DND-41 (cell line): Measurements from ENCODE around the gene COLGALT1.
"Not testable (repeated sequence)": the region's sequence is repeated elsewhere in the genome, so short reads cannot be mapped to it uniquely, and the experiment has no call there.

ENCODE experiments used
- ATAC-seq: fragments of 200-7000 bp; cut with Tn5 transposase; 3 replicates; pipeline ENCODE4 v1.9.1; 2021; ENCODE audit warnings: low read depth; ENCODE audit not compliant: insufficient read depth
- DNase-seq: peaks from one replicate; pipeline ENCODE4 v3.0.0-alpha.2; 2020
- H2AFZ ChIP-seq: 2 replicates; pipeline ENCODE4 v1.6.0; 2012; ENCODE audit warnings: low read depth, low read length
- H3K27ac ChIP-seq: 2 replicates; pipeline ENCODE4 v1.5.1; 2012; ENCODE audit warnings: low read length, inconsistent platforms
- H3K27me3 ChIP-seq: fragments of 200-600 bp; sonication (generic); 2 replicates; pipeline ENCODE4 v1.6.0; 2012; ENCODE audit warnings: low read length, mild to moderate bottlenecking, inconsistent platforms; ENCODE audit not compliant: insufficient read depth, poor library complexity
- H3K36me3 ChIP-seq: 2 replicates; pipeline ENCODE4 v1.5.1; 2012; ENCODE audit warnings: low read length, inconsistent platforms; ENCODE audit not compliant: insufficient read depth
- H3K4me1 ChIP-seq: 2 replicates; pipeline ENCODE4 v1.5.1; 2012; ENCODE audit warnings: mild to moderate bottlenecking, low read length; ENCODE audit not compliant: insufficient read depth
- H3K4me2 ChIP-seq: 2 replicates; pipeline ENCODE4 v1.6.0; 2012; ENCODE audit warnings: mild to moderate bottlenecking, moderate library complexity, low read length, inconsistent platforms; ENCODE audit not compliant: insufficient read depth
- H3K4me3 ChIP-seq, 2 experiments: fragments of 200-600 bp in 1 of 2; shearing (Covaris generic) in 1 of 2; 2 replicates each; pipeline ENCODE4 v1.5.1; 2012 to 2016; ENCODE audit warnings: inconsistent platforms in 2 of 2, low read length in 2 of 2, mild to moderate bottlenecking in 2 of 2, low read depth in 1 of 2, moderate library complexity in 1 of 2
- H3K79me2 ChIP-seq: 2 replicates; pipeline ENCODE4 v1.6.0; 2012; ENCODE audit warnings: low read length, inconsistent platforms; ENCODE audit not compliant: insufficient read depth
- H3K9ac ChIP-seq: 2 replicates; pipeline ENCODE4 v1.6.0; 2012; ENCODE audit warnings: low read depth, mild to moderate bottlenecking, inconsistent platforms, low read length, moderate library complexity
- H3K9me3 ChIP-seq: 2 replicates; pipeline ENCODE4 v1.5.1; 2012; ENCODE audit warnings: low read length, moderate library complexity, mild to moderate bottlenecking, inconsistent platforms; ENCODE audit not compliant: insufficient read depth, severe bottlenecking
- H4K20me1 ChIP-seq: 2 replicates; pipeline ENCODE4 v1.6.0; 2012; ENCODE audit warnings: low read length; ENCODE audit not compliant: insufficient read depth
- CTCF ChIP-seq: IDR thresholded peaks from 2 replicates; pipeline ENCODE4 v1.5.1; 2012; ENCODE audit warnings: borderline replicate concordance, low read length, moderate library complexity, mild to moderate bottlenecking; ENCODE audit not compliant: poor library complexity, severe bottlenecking; ENCODE audit errors: extremely low read depth
- EZH2 ChIP-seq: IDR thresholded peaks from 3 replicates; pipeline ENCODE4 v1.6.1; 2012; ENCODE audit warnings: borderline replicate concordance, low read depth, mild to moderate bottlenecking, moderate library complexity, low read length, inconsistent platforms; ENCODE audit not compliant: severe bottlenecking

COLGALT1 gene

GRCh38 chr19:17550076-17550667, 5.3 kb upstream of the COLGALT1 start:
- no peaks in the 10 kb centered on the region for H3K27me3 ChIP-seq
- no peaks in the 10 kb centered on the region for H3K79me2 ChIP-seq
- H3K27ac ChIP-seq = no peak overlapping the region
- no peak for ATAC-seq
- no peak overlapping the region for H3K4me3 ChIP-seq
- H2AFZ ChIP-seq = no peak overlapping the region
- H3K4me1 ChIP-seq = peaks cover 21% of the 10 kb centered on the region
- no peaks in the 10 kb centered on the region for H4K20me1 ChIP-seq
- no peaks in the 10 kb centered on the region for H3K36me3 ChIP-seq
- TF ChIP-seq EZH2 = no peak
- no peak for TF ChIP-seq CTCF
- H3K9ac ChIP-seq = no peak overlapping the region
- DNase-seq = no peak
- no peak overlapping the region for H3K4me2 ChIP-seq
- H3K9me3 ChIP-seq = no peaks in the 10 kb centered on the region

GRCh38 chr19:17552735-17553134, 2.7 kb upstream of the COLGALT1 start:
- H3K4me2 ChIP-seq, H3K27me3 ChIP-seq: not testable (repeated sequence)

GRCh38 chr19:17553256-17553655, 2.2 kb upstream of the COLGALT1 start:
- no peak for ATAC-seq
- peak; percentile 53 for DNase-seq
- Histone ChIP-seq H3K4me2 (peak overlapping the region; percentile 41), H3K9ac (no peak overlapping the region), H3K4me3 (no peak overlapping the region), H3K79me2 (peaks cover 23% of the 10 kb centered on the region), H3K36me3 (peaks cover 11% of the 10 kb centered on the region), H3K9me3 (no peaks in the 10 kb centered on the region), H3K4me1 (peaks cover 40% of the 10 kb centered on the region), H4K20me1 (peaks cover 4% of the 10 kb centered on the region; the same call in 1 of the 2 replicates), H3K27me3 (no peaks in the 10 kb centered on the region), H3K27ac (peak overlapping the region; percentile 38; the same call in 1 of the 2 replicates), H2AFZ (no peak overlapping the region)
- TF ChIP-seq CTCF (no peak), EZH2 (no peak)

More at GRCh38 chr19:17552735-17553134, 2.7 kb upstream of the COLGALT1 start:
- H4K20me1 ChIP-seq, DNase-seq, H3K9me3 ChIP-seq, H3K27ac ChIP-seq, H2AFZ ChIP-seq, H3K4me3 ChIP-seq, H3K9ac ChIP-seq, ATAC-seq: not testable (repeated sequence)
- peaks cover 11% of the 10 kb centered on the region for H3K36me3 ChIP-seq
- H3K4me1 ChIP-seq = peaks cover 40% of the 10 kb centered on the region
- H3K79me2 ChIP-seq = peaks cover 23% of the 10 kb centered on the region

- H3K79me2 ChIP-seq = peaks cover 33% of the 10 kb centered on the region
- H3K27me3 ChIP-seq = no peaks in the 10 kb centered on the region
- peak overlapping the region in 1 of 2 experiments; percentile 100; a peak in 3 of 4 replicates for H3K4me3 ChIP-seq
- H3K4me2 ChIP-seq = peak overlapping the region; percentile 89
- peak overlapping the region; percentile 78 for H3K27ac ChIP-seq
- DNase-seq (no peak), ATAC-seq (peak; percentile 97)
- H3K36me3 ChIP-seq = peaks cover 26% of the 10 kb centered on the region
- TF ChIP-seq CTCF = no peak
- TF ChIP-seq EZH2 = no peak
- peak overlapping the region; percentile 96 for H2AFZ ChIP-seq
- H3K9me3 ChIP-seq = no peaks in the 10 kb centered on the region
- H3K4me1 ChIP-seq = peaks cover 43% of the 10 kb centered on the region
- H3K9ac ChIP-seq = peak overlapping the region; percentile 98
- peaks cover 9% of the 10 kb centered on the region; the same call in 1 of the 2 replicates for H4K20me1 ChIP-seq
These were observed 425 bp upstream of the COLGALT1 start for GRCh38 chr19:17554968-17555479.
